Measurements from ENCODE around the gene DRAP1.

DNA sequence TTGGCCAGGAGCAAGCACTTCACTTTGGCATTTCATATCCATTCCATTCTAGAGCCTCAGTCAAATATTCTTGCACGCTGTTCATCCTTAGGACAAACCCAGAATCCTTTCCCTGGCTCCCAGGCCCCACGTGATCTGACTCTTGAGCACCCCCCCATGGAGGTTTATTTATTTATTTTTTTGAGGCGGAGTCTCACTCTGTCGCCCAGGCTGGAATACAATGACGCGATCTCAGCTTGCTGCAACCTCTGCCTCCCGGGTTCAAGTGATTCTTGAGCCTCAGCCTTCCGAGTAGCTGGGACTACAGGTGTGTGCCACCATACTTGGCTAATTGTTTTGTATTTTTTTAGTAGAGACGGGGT, 13.3 kb downstream of the DRAP1 start:
- TF ChIP-seq, protein P1, sequence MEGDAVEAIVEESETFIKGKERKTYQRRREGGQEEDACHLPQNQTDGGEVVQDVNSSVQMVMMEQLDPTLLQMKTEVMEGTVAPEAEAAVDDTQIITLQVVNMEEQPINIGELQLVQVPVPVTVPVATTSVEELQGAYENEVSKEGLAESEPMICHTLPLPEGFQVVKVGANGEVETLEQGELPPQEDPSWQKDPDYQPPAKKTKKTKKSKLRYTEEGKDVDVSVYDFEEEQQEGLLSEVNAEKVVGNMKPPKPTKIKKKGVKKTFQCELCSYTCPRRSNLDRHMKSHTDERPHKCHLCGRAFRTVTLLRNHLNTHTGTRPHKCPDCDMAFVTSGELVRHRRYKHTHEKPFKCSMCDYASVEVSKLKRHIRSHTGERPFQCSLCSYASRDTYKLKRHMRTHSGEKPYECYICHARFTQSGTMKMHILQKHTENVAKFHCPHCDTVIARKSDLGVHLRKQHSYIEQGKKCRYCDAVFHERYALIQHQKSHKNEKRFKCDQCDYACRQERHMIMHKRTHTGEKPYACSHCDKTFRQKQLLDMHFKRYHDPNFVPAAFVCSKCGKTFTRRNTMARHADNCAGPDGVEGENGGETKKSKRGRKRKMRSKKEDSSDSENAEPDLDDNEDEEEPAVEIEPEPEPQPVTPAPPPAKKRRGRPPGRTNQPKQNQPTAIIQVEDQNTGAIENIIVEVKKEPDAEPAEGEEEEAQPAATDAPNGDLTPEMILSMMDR (IDR thresholded peaks at IDR 0.05): no peak
- TF ChIP-seq POLR2A (IDR thresholded peaks at IDR 0.05): no peak
